Calu3 (cell line): ENCODE results near the gene KLHL29. TPM values are rescaled to one million over a fixed set of nuclear protein-coding genes. Genes with fewer than 3 reads are reported as not detected.

Source experiments
- BruUV-seq: library from RNA; stranded (reverse); fragments of 400-500 nt; replicated peaks from 2 replicates; lab custom pipeline; 2021; lab: Mats Ljungman, UMichigan
- CTCF ChIA-PET: fragments of 300-600 bp; sonication (Branson Sonifier 250); formaldehyde crosslinking; loops from one replicate; lab custom pipeline; 2022; ENCODE audit warnings: antibody characterized with exemption; lab: Charles Lee
- DNase-seq: peaks from one replicate; pipeline ENCODE4 v3.0.0; 2022
- H3K27ac Mint-ChIP-seq: one replicate; pipeline ENCODE4 v1.8.0; 2022; ENCODE audit warnings: mixed read lengths; ENCODE audit not compliant: unreplicated experiment
- H3K27me3 Mint-ChIP-seq: one replicate; pipeline ENCODE4 v1.8.0; 2022; ENCODE audit warnings: mixed read lengths; ENCODE audit not compliant: unreplicated experiment
- H3K36me3 Mint-ChIP-seq: one replicate; pipeline ENCODE4 v1.8.0; 2022; ENCODE audit warnings: mild to moderate bottlenecking, moderate library complexity, mixed read lengths; ENCODE audit not compliant: insufficient read depth, unreplicated experiment
- H3K4me1 Mint-ChIP-seq: one replicate; pipeline ENCODE4 v1.8.0; 2022; ENCODE audit warnings: mild to moderate bottlenecking, low read depth, mixed read lengths; ENCODE audit not compliant: unreplicated experiment
- H3K4me3 Mint-ChIP-seq: one replicate; pipeline ENCODE4 v1.8.0; 2022; ENCODE audit warnings: mild to moderate bottlenecking, low read depth, moderate library complexity, mixed read lengths; ENCODE audit not compliant: unreplicated experiment
- H3K9me3 Mint-ChIP-seq: one replicate; pipeline ENCODE4 v1.8.0; 2022; ENCODE audit warnings: low read depth, mixed read lengths; ENCODE audit not compliant: unreplicated experiment
- intact Hi-C: fragments of 100-400 bp; cut with micrococcal nuclease; formaldehyde crosslinking; loops from one replicate; pipeline ENCODE4 v1.10.0; 2022; ENCODE audit not compliant: unreplicated experiment
- total RNA-seq: library from RNA; stranded (reverse); gene quantifications from 2 replicates; pipeline ENCODE4 v1.2.3, GENCODE V29; 2022
- TF ChIP-seq, protein P1 (sequence below): fragments of 200-600 bp; IDR thresholded peaks from one replicate; pipeline ENCODE4 v1.8.0; 2022; ENCODE audit warnings: antibody characterized with exemption; ENCODE audit not compliant: unreplicated experiment

The KLHL29 gene
- total RNA-seq, 1 experiment from 2014 or later, result 11.9 TPM

DNA sequence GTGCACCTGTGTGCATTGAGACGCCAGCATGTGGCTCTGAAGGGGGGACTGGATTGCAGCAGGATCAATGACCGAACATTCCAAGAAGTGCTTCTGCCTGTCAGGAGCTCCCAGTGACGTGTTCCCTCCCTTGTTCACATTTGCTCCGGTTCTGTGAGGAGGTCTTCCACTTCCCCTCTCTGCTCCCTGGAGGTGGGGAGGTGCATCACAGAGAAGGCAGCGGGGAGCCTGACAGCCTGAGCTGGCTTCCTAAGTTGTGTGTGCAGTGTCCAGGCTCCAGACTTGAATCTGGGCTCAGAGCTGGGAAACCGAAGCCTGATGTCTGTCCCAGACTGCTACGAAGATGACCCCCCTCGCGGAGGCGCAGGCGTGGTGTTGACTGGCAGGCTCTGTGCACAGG, 171.0 kb downstream of the KLHL29 start:
- H3K4me1 Mint-ChIP-seq, result peaks cover 10% of the 10 kb centered on the region
- TF ChIP-seq, protein P1, sequence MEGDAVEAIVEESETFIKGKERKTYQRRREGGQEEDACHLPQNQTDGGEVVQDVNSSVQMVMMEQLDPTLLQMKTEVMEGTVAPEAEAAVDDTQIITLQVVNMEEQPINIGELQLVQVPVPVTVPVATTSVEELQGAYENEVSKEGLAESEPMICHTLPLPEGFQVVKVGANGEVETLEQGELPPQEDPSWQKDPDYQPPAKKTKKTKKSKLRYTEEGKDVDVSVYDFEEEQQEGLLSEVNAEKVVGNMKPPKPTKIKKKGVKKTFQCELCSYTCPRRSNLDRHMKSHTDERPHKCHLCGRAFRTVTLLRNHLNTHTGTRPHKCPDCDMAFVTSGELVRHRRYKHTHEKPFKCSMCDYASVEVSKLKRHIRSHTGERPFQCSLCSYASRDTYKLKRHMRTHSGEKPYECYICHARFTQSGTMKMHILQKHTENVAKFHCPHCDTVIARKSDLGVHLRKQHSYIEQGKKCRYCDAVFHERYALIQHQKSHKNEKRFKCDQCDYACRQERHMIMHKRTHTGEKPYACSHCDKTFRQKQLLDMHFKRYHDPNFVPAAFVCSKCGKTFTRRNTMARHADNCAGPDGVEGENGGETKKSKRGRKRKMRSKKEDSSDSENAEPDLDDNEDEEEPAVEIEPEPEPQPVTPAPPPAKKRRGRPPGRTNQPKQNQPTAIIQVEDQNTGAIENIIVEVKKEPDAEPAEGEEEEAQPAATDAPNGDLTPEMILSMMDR, result no peak
- CTCF ChIA-PET, result no interaction called here
- H3K4me3 Mint-ChIP-seq, result no peak overlapping the region
- no peak for DNase-seq
- H3K27me3 Mint-ChIP-seq, result no peaks in the 10 kb centered on the region
- no peaks in the 10 kb centered on the region for H3K9me3 Mint-ChIP-seq
- intact Hi-C loops, result no loop called here
- H3K36me3 Mint-ChIP-seq, result peaks cover 10% of the 10 kb centered on the region
- BruUV-seq, result no TSS peak
- no peak overlapping the region for H3K27ac Mint-ChIP-seq

DNA sequence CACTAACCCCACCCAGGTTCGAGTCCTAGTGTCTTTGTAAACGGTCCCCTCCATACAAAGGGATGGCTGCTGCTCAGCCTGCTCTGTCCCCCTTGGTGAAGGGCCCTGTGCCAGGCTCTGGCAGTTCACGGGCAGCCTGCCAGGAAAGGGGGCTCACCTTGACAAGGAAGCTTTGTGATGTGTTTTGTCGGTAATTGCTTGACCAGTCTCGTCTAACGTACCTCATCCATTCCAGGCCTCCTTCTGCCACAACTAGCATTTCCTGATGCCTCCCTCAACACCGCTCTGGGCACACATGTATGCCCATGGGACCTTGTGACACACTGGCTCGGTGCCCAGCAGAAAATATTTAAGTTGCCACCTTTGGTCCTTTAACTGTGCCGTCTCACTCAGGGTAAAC, 171.9 kb downstream of the KLHL29 start:
- TF ChIP-seq, protein P1, result no peak
- H3K27ac Mint-ChIP-seq, result peak overlapping the region; percentile 56
- no TSS peak for BruUV-seq
- DNase-seq, result peak; percentile 81
- H3K9me3 Mint-ChIP-seq, result no peaks in the 10 kb centered on the region
- H3K27me3 Mint-ChIP-seq, result no peaks in the 10 kb centered on the region
- CTCF ChIA-PET, result interaction anchor here (0.7 kb wide), 1 partner anchor 9 kb away, joined by 3 read pairs; no protein-coding TSS in a partner anchor
- peaks cover 10% of the 10 kb centered on the region for H3K4me1 Mint-ChIP-seq
- peaks cover 10% of the 10 kb centered on the region for H3K36me3 Mint-ChIP-seq
- intact Hi-C loops, result loop anchor here (1.0 kb wide), 1 partner anchor 37 kb away; no protein-coding TSS in a partner anchor
- no peak overlapping the region for H3K4me3 Mint-ChIP-seq

DNA sequence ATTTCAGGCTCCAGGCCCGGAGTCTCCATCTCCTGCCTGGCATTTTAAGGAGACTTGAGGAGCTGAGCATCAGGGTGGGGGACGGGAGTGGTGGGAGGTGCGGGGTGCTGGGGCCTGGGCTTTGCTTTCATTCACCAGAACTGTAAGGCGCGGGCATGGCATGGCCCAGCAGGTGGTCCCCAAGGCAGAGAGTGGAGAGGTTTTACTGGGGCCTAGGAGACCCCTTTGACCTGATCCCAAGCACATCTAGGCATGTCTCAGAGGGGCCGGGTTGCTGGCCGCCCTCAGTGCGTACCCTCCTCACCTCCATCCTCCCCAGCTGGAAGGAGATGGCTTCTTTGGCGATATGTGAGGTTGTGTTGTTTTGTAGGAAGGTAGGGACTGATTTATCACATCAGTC, 172.5 kb downstream of the KLHL29 start:
- Mint-ChIP-seq H3K27me3 (no peaks in the 10 kb centered on the region), H3K4me3 (no peak overlapping the region), H3K4me1 (peaks cover 10% of the 10 kb centered on the region), H3K27ac (peak overlapping the region; percentile 56), H3K9me3 (no peaks in the 10 kb centered on the region), H3K36me3 (peaks cover 10% of the 10 kb centered on the region)
- no TSS peak for BruUV-seq
- no peak for DNase-seq
- intact Hi-C loops, result loop anchor here (1.0 kb wide), 1 partner anchor 37 kb away; no protein-coding TSS in a partner anchor
- CTCF ChIA-PET, result no interaction called here
- TF ChIP-seq, protein P1, result no peak

DNA sequence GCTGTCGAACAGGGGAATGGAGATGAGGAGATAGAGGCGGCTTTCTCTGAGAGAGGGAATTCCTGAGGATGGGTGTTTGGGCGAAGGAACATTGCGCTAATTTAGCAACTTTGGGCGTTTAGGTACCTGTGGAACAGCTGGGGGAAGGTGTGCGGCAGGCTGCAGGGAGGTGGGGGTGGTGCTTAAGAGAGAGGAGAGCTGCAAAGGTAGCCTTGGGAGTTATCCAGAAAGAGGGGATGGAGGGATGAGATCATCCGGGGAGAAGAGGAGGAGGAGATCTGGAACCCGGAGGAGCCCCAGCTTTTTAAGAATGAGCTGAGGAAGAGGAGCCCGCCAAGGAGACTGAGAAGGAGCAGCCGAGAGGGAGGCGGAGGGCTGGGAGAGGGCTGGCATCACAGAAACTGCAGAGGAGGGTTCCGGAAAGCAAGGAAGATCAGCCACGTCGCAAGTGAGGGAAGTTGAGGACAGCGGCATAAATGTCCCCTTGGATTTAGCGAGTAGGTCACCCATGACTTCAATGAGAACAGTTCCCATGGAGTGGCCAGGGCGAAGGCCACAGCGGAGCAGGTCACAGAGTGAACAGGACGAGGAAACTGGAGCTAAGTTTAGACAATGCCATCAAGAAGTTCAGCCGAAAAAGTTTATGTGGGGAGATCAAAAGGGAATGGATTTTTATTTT, 174.7 kb downstream of the KLHL29 start:
- DNase-seq, result no peak
- intact Hi-C loops, result no loop called here
- peaks cover 18% of the 10 kb centered on the region for H3K4me1 Mint-ChIP-seq
- TF ChIP-seq, protein P1, result no peak
- CTCF ChIA-PET, result no interaction called here
- no peak overlapping the region for H3K4me3 Mint-ChIP-seq
- no TSS peak for BruUV-seq
- H3K27me3 Mint-ChIP-seq, result no peaks in the 10 kb centered on the region
- H3K9me3 Mint-ChIP-seq, result no peaks in the 10 kb centered on the region
- no peak overlapping the region for H3K27ac Mint-ChIP-seq
- peaks cover 10% of the 10 kb centered on the region for H3K36me3 Mint-ChIP-seq
